ENCODE results near the gene CAPN5.
A peak's percentile ranks its signal among the peaks of the same experiment; 100 is the strongest.

DNA sequence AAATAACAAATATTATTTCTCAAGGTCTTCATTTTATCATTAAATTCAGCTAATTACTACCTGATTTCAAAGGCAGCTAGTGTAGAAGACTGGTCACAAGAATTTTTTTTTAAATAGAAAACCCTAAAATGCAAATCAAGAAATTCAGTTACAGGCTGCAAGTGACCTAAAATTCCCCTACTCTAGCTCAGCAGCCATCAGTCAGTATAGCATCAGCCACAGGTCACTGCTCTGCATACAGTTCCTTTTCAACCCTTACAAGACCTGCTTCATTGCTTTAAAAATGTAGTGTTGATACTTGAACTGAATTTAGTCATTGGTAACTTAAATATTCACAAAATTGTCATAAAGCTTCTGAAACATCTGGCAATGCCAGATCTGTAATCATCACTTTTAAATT, 42.0 kb upstream of the CAPN5 start:
- TF ChIP-seq IKZF1 (conservative IDR thresholded peaks at IDR 0.05), result no peak
- TF ChIP-seq CTCF (IDR thresholded peaks at IDR 0.05 in 2 of 3, conservative IDR thresholded peaks at IDR 0.05 in 1 of 3; ENCODE audit: control insufficient read depth in 2 of 3, extremely low read depth in 1 of 3, insufficient read depth in 1 of 3, low read depth in 3 of 3, low read length in 3 of 3), result no peak
- TF ChIP-seq ZNF384 (IDR thresholded peaks at IDR 0.05; ENCODE audit: borderline replicate concordance, low read depth, low read length), result peak; percentile 25; the same call in 1 of the 2 replicates
- no peak for TF ChIP-seq ESRRA (IDR thresholded peaks at IDR 0.05; ENCODE audit: low read length)
- no peak for TF ChIP-seq MYC (IDR thresholded peaks at IDR 0.05; ENCODE audit: insufficient read depth, insufficient read length, insufficient replicate concordance, low read length, severe bottlenecking)
- TF ChIP-seq ZNF274 (IDR thresholded peaks at IDR 0.05; ENCODE audit: insufficient read depth, insufficient read length), result no peak
- TF ChIP-seq NR2C1 (IDR thresholded peaks at IDR 0.05), result no peak
- TF ChIP-seq, protein P1, sequence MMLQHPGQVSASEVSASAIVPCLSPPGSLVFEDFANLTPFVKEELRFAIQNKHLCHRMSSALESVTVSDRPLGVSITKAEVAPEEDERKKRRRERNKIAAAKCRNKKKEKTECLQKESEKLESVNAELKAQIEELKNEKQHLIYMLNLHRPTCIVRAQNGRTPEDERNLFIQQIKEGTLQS (IDR thresholded peaks at IDR 0.05; ENCODE audit: borderline replicate concordance, extremely low read depth, low read depth, low read length), result no peak
- no peak for TF ChIP-seq POLR2AphosphoS5 (IDR thresholded peaks at IDR 0.05; ENCODE audit: low read length)
- no peak for TF ChIP-seq NR2C2 (IDR thresholded peaks at IDR 0.05; ENCODE audit: borderline replicate concordance, control insufficient read depth, insufficient read length, low read depth)
- no peak for TF ChIP-seq ZZZ3 (IDR thresholded peaks at IDR 0.05; ENCODE audit: control insufficient read depth, insufficient read length, low read depth)
- no peak for TF ChIP-seq E2F4 (IDR thresholded peaks at IDR 0.05; ENCODE audit: low read depth, low read length)
- no peak for TF ChIP-seq SP1 (IDR thresholded peaks at IDR 0.05; ENCODE audit: low read depth, low read length)
